IMR-90 (cell line): Measurements from ENCODE around the gene MAGI2. TPM values are rescaled to one million over a fixed set of nuclear protein-coding genes. Genes with fewer than 3 reads are reported as not detected.

ENCODE experiments used
- ATAC-seq: fragments of 200-7000 bp; cut with Tn5 transposase; 2 replicates; pipeline ENCODE4 v1.9.1; 2020; ENCODE audit warnings: low read depth, mild to moderate bottlenecking, moderate library complexity
- BruUV-seq: library from RNA; stranded (reverse); fragments of 400-500 nt; replicated peaks from 2 replicates; lab custom pipeline; 2021; lab: Mats Ljungman, UMichigan
- CTCF ChIA-PET: fragments of 300-600 bp; formaldehyde crosslinking; extraction: SDS; loops from one replicate; lab custom pipeline; 2021; ENCODE audit warnings: antibody characterized with exemption; lab: Yijun Ruan, JAX
- POLR2A ChIA-PET: fragments of 300-600 bp; sonication (Branson Sonifier 250); formaldehyde crosslinking; loops from one replicate; lab custom pipeline; 2022; ENCODE audit warnings: antibody characterized with exemption; ENCODE audit not compliant: unreplicated experiment; lab: Charles Lee
- DNase-seq: peaks from one replicate; pipeline ENCODE4 v3.0.0; 2013
- H2AFZ ChIP-seq: replicated peaks from 2 replicates; pipeline ENCODE3; 2013; ENCODE audit warnings: low read length, mild to moderate bottlenecking; ENCODE audit not compliant: poor library complexity
- H2AK5ac ChIP-seq: 2 replicates; pipeline ENCODE4 v1.6.1; 2013; ENCODE audit warnings: low read depth, low read length, inconsistent platforms
- H2AK9ac ChIP-seq: replicated peaks from 2 replicates; pipeline ENCODE3; 2013; ENCODE audit warnings: mild to moderate bottlenecking, low read depth, low read length, moderate library complexity; ENCODE audit not compliant: poor library complexity
- H2BK120ac ChIP-seq: 2 replicates; pipeline ENCODE4 v1.6.1; 2013; ENCODE audit warnings: low read depth, low read length, inconsistent platforms
- H2BK15ac ChIP-seq: 3 replicates; pipeline ENCODE4 v1.6.1; 2013; ENCODE audit warnings: low read depth, low read length, inconsistent platforms
- H2BK20ac ChIP-seq: 2 replicates; pipeline ENCODE4 v1.6.1; 2013; ENCODE audit warnings: low read depth, mild to moderate bottlenecking, inconsistent platforms, low read length, moderate library complexity
- H2BK5ac ChIP-seq: 2 replicates; pipeline ENCODE4 v1.6.1; 2013; ENCODE audit warnings: mild to moderate bottlenecking, low read depth, low read length, inconsistent platforms; ENCODE audit not compliant: poor library complexity, severe bottlenecking
- H3K14ac ChIP-seq: replicated peaks from 2 replicates; pipeline ENCODE4 v1.6.1; 2013; ENCODE audit warnings: low read depth, low read length, inconsistent platforms
- H3K18ac ChIP-seq: 2 replicates; pipeline ENCODE4 v1.6.1; 2013; ENCODE audit warnings: low read depth, low read length, control low read depth
- H3K23ac ChIP-seq: 2 replicates; pipeline ENCODE4 v1.6.1; 2013; ENCODE audit warnings: low read depth, low read length, inconsistent platforms
- H3K27ac ChIP-seq: 2 replicates; pipeline ENCODE4 v1.5.1; 2013; ENCODE audit warnings: mild to moderate bottlenecking, control low read depth, low read length; ENCODE audit not compliant: insufficient read depth
- H3K27me3 ChIP-seq: 2 replicates; pipeline ENCODE4 v1.6.1; 2013; ENCODE audit warnings: low read length; ENCODE audit not compliant: control insufficient read depth, insufficient read depth
- H3K36me3 ChIP-seq: 2 replicates; pipeline ENCODE4 v1.6.1; 2013; ENCODE audit warnings: low read length, mixed read lengths; ENCODE audit not compliant: control insufficient read depth, insufficient read depth
- H3K4ac ChIP-seq: 2 replicates; pipeline ENCODE4 v1.6.1; 2013; ENCODE audit warnings: low read depth, low read length, inconsistent platforms
- H3K4me1 ChIP-seq: 2 replicates; pipeline ENCODE4 v1.6.1; 2013; ENCODE audit warnings: low read length, mixed read lengths; ENCODE audit not compliant: control insufficient read depth, insufficient read depth
- H3K4me2 ChIP-seq: 2 replicates; pipeline ENCODE4 v1.6.1; 2013; ENCODE audit warnings: low read depth, mild to moderate bottlenecking, control low read depth, low read length, moderate library complexity
- H3K4me3 ChIP-seq: 2 replicates; pipeline ENCODE4 v1.5.1; 2013; ENCODE audit warnings: low read depth, mild to moderate bottlenecking, control low read depth, low read length, moderate library complexity; ENCODE audit not compliant: insufficient read depth
- H3K56ac ChIP-seq: 2 replicates; pipeline ENCODE4 v1.6.1; 2013; ENCODE audit warnings: low read length, inconsistent platforms; ENCODE audit not compliant: insufficient read depth; ENCODE audit errors: extremely low read depth
- H3K79me1 ChIP-seq, 2 experiments: 2 replicates each; pipeline ENCODE4 v1.6.1; 2013; ENCODE audit warnings: low read length in 2 of 2, inconsistent platforms in 1 of 2, low read depth in 1 of 2
- H3K9ac ChIP-seq: 2 replicates; pipeline ENCODE4 v1.6.1; 2013; ENCODE audit warnings: low read depth, low read length, control low read depth
- H3K9me1 ChIP-seq: 2 replicates; pipeline ENCODE4 v1.6.1; 2013; ENCODE audit warnings: low read length, inconsistent platforms; ENCODE audit not compliant: insufficient read depth
- H3K9me3 ChIP-seq: 2 replicates; pipeline ENCODE4 v1.6.1; 2013; ENCODE audit warnings: low read length; ENCODE audit not compliant: control insufficient read depth, insufficient read depth
- H4K20me1 ChIP-seq: 2 replicates; pipeline ENCODE4 v1.6.1; 2013; ENCODE audit warnings: low read length, inconsistent platforms; ENCODE audit not compliant: insufficient read depth
- H4K5ac ChIP-seq: 2 replicates; pipeline ENCODE4 v1.6.1; 2013; ENCODE audit warnings: mild to moderate bottlenecking, low read depth, low read length, control low read depth
- H4K8ac ChIP-seq, 2 experiments: 2 replicates each; pipeline ENCODE4 v1.6.1; 2013; ENCODE audit warnings: low read depth in 2 of 2, low read length in 2 of 2, control low read depth in 1 of 2, inconsistent platforms in 1 of 2
- H4K91ac ChIP-seq: 2 replicates; pipeline ENCODE4 v1.6.1; 2013; ENCODE audit warnings: low read depth, low read length, inconsistent platforms; ENCODE audit not compliant: insufficient read depth
- BHLHE40 ChIP-seq: fragments of 150-350 bp; IDR thresholded peaks from 2 replicates; pipeline ENCODE4 v1.6.1; 2016; ENCODE audit warnings: mild to moderate bottlenecking, low read depth, low read length
- CEBPB ChIP-seq: IDR thresholded peaks from 2 replicates; pipeline ENCODE4 v1.6.1; 2012; ENCODE audit warnings: low read depth, low read length, improper control_type of control experiment
- CHD1 ChIP-seq: IDR thresholded peaks from 2 replicates; pipeline ENCODE4 v1.6.1; 2012; ENCODE audit warnings: low read depth, low read length, improper control_type of control experiment
- CTCF ChIP-seq: conservative IDR thresholded peaks from 2 replicates; pipeline ENCODE4 v1.5.1; 2012; ENCODE audit warnings: mild to moderate bottlenecking, low read depth, low read length, improper control_type of control experiment
- ELK1 ChIP-seq: fragments of 150-350 bp; IDR thresholded peaks from 2 replicates; pipeline ENCODE4 v1.6.1; 2016; ENCODE audit warnings: low read depth, mild to moderate bottlenecking, low read length, moderate library complexity, borderline replicate concordance
- FOS ChIP-seq: fragments of 150-350 bp; IDR thresholded peaks from 2 replicates; pipeline ENCODE4 v1.6.1; 2016; ENCODE audit warnings: low read depth, low read length
- MAFK ChIP-seq: IDR thresholded peaks from 2 replicates; pipeline ENCODE4 v1.6.1; 2012; ENCODE audit warnings: low read depth, low read length, improper control_type of control experiment
- MAZ ChIP-seq: IDR thresholded peaks from 2 replicates; pipeline ENCODE4 v1.6.1; 2012; ENCODE audit warnings: low read depth, mild to moderate bottlenecking, low read length, improper control_type of control experiment, moderate library complexity, borderline replicate concordance
- MXI1 ChIP-seq: IDR thresholded peaks from 2 replicates; pipeline ENCODE4 v1.6.1; 2012; ENCODE audit warnings: low read depth, mild to moderate bottlenecking, low read length, moderate library complexity, borderline replicate concordance
- NFE2L2 ChIP-seq: fragments of 150-350 bp; IDR thresholded peaks from 2 replicates; pipeline ENCODE4 v1.6.1; 2016; ENCODE audit warnings: low read depth, mild to moderate bottlenecking, low read length
- POLR2A ChIP-seq: IDR thresholded peaks from 2 replicates; pipeline ENCODE4 v1.6.1; 2012; ENCODE audit warnings: mild to moderate bottlenecking, low read depth, low read length
- RAD21 ChIP-seq: IDR thresholded peaks from 2 replicates; pipeline ENCODE4 v1.6.1; 2012; ENCODE audit warnings: low read length, improper control_type of control experiment
- RCOR1 ChIP-seq: IDR thresholded peaks from 2 replicates; pipeline ENCODE4 v1.6.1; 2012; ENCODE audit warnings: mild to moderate bottlenecking, low read length, improper control_type of control experiment; ENCODE audit not compliant: insufficient replicate concordance
- RFX5 ChIP-seq: IDR thresholded peaks from 2 replicates; pipeline ENCODE4 v1.8.0; 2012; ENCODE audit warnings: low read depth, mild to moderate bottlenecking, low read length, moderate library complexity
- SMC3 ChIP-seq: fragments of 150-350 bp; IDR thresholded peaks from 2 replicates; pipeline ENCODE4 v1.6.1; 2016; ENCODE audit warnings: low read depth, mild to moderate bottlenecking, antibody characterized with exemption, low read length, moderate library complexity
- USF2 ChIP-seq: fragments of 150-350 bp; IDR thresholded peaks from 2 replicates; pipeline ENCODE4 v1.6.1; 2017; ENCODE audit warnings: mild to moderate bottlenecking, antibody characterized with exemption, low read length, low read depth
- WGBS, 2 experiments: methylation state at CpG; one replicate each; pipeline versions ENCODE4 v1.1.5 to v1.1.7; 2013; ENCODE audit warnings: missing lambda C conversion rate in 2 of 2; ENCODE audit not compliant: insufficient read length in 1 of 2; ENCODE audit errors: extremely low coverage in 2 of 2; 5-methylcytosine and 5-hydroxymethylcytosine counted together
- dilution Hi-C: fragments of 300-500 bp; cut with HindIII; formaldehyde crosslinking; loops from one replicate; pipeline ENCODE4 v1.14.3; 2018; ENCODE audit warnings: low sequenced_read_pairs; ENCODE audit not compliant: unreplicated experiment
- in situ Hi-C: fragments of 300-500 bp; cut with MboI; formaldehyde crosslinking; loops from 3 replicates; pipeline ENCODE4 v1.14.3; 2019; ENCODE audit warnings: low sequenced_read_pairs, inconsistent platforms, mixed read lengths
- intact Hi-C: fragments of 100-400 bp; cut with micrococcal nuclease; formaldehyde crosslinking; loops from 2 replicates; pipeline ENCODE4 v1.10.0; 2022
- polyA plus RNA-seq, 3 experiments: library from polyadenylated mRNA; depleted of rRNA; stranded (reverse); fragments of >200 nt; gene quantifications; 2 replicates each; pipeline ENCODE4 v1.2.3, GENCODE V29; 2012; ENCODE audit warnings: low replicate concordance in 1 of 3
- total RNA-seq: library from RNA; depleted of rRNA; stranded (reverse); fragments of >200 nt; gene quantifications from 2 replicates; pipeline ENCODE4 v1.2.3, GENCODE V29; 2012

MAGI2 gene
- total and polyA plus RNA-seq, 2 of the 4 experiments (the other 2 are of a cell fraction), result 2.5 to 17.9 TPM

- no peak overlapping the region for H2BK120ac ChIP-seq
- H3K9ac ChIP-seq, result no peak overlapping the region
- in situ Hi-C loops, result no loop called here
- no peak overlapping the region for H2BK5ac ChIP-seq
- H2AK9ac ChIP-seq, result no peak overlapping the region
- H2BK20ac ChIP-seq, result no peak overlapping the region
- H2AFZ ChIP-seq, result no peak overlapping the region
- TF ChIP-seq POLR2A (no peak), CEBPB (no peak), MAFK (no peak), USF2 (no peak), RFX5 (no peak), SMC3 (no peak), RCOR1 (no peak), CTCF (no peak), NFE2L2 (no peak), FOS (no peak), CHD1 (no peak), BHLHE40 (no peak), MAZ (no peak), RAD21 (no peak), ELK1 (no peak), MXI1 (no peak)
- WGBS, 2 experiments, result 100% methylated on average over 1 of the region's 1 CpG; no CpG with 5 or more reads in 1 of the 2 experiments
- no peaks in the 10 kb centered on the region for H3K36me3 ChIP-seq
- no TSS peak for BruUV-seq
- H3K4me3 ChIP-seq, result no peak overlapping the region
- no peak overlapping the region for H3K4me2 ChIP-seq
- DNase-seq (no peak), ATAC-seq (no peak)
- H4K8ac ChIP-seq, result no peak overlapping the region
- ChIA-PET POLR2A (no interaction called here), CTCF (no interaction called here)
- no peaks in the 10 kb centered on the region for H3K4me1 ChIP-seq
- no peak overlapping the region for H2BK15ac ChIP-seq
- H3K27ac ChIP-seq, result no peak overlapping the region
- no peak overlapping the region for H3K56ac ChIP-seq
- H3K9me3 ChIP-seq, result no peaks in the 10 kb centered on the region
- H3K79me1 ChIP-seq, result peaks cover 3 to 9% of the 10 kb centered on the region in 2 experiments; a peak in 2 of 4 replicates
- H3K27me3 ChIP-seq, result no peaks in the 10 kb centered on the region
- intact Hi-C loops, result no loop called here
- no peak overlapping the region for H3K18ac ChIP-seq
- no peaks in the 10 kb centered on the region for H3K9me1 ChIP-seq
- no peak overlapping the region for H2AK5ac ChIP-seq
- no peak overlapping the region for H4K5ac ChIP-seq
- dilution Hi-C loops, result no loop called here
- no peak overlapping the region for H3K4ac ChIP-seq
- no peak overlapping the region for H3K23ac ChIP-seq
- H4K20me1 ChIP-seq, result no peaks in the 10 kb centered on the region
- no peak overlapping the region for H3K14ac ChIP-seq
- no peak overlapping the region for H4K91ac ChIP-seq
Measured at GRCh38 chr7:79257959-79258358, 195.5 kb downstream of the MAGI2 start.
